WI38 (cell line): ENCODE results near the gene FAM184B.
"Not testable (repeated sequence)": the region's sequence is repeated elsewhere in the genome, so short reads cannot be mapped to it uniquely, and the experiment has no call there.

Source experiments
- H3K4me3 ChIP-seq: 2 replicates; pipeline ENCODE4 v1.5.1; 2011; ENCODE audit warnings: low read depth, mild to moderate bottlenecking, control low read depth, low read length
- TF ChIP-seq, protein P1 (sequence below): IDR thresholded peaks from 2 replicates; pipeline ENCODE4 v1.5.1; 2012; ENCODE audit warnings: low read depth, mild to moderate bottlenecking, control low read depth, low read length

FAM184B gene

DNA sequence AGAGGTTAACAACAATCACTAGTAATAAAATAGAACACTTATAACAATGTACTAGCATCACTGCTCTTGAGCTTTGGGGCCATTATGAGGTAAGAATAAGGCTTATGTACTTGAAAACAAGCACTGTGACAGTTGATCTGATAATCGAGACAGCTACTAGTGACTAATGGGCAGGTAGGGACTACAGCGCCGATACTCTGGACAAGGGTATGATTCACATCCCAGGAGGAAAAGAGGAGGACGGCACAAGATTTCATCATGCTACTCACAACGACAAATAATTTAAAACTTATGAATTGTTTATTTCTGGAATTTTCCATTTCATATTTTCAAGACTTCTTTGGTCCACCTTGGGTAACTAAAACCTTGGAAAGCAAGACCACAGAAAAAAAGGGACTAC, 62.3 kb downstream of the FAM184B start:
- no peak overlapping the region for H3K4me3 ChIP-seq
- TF ChIP-seq, protein P1, sequence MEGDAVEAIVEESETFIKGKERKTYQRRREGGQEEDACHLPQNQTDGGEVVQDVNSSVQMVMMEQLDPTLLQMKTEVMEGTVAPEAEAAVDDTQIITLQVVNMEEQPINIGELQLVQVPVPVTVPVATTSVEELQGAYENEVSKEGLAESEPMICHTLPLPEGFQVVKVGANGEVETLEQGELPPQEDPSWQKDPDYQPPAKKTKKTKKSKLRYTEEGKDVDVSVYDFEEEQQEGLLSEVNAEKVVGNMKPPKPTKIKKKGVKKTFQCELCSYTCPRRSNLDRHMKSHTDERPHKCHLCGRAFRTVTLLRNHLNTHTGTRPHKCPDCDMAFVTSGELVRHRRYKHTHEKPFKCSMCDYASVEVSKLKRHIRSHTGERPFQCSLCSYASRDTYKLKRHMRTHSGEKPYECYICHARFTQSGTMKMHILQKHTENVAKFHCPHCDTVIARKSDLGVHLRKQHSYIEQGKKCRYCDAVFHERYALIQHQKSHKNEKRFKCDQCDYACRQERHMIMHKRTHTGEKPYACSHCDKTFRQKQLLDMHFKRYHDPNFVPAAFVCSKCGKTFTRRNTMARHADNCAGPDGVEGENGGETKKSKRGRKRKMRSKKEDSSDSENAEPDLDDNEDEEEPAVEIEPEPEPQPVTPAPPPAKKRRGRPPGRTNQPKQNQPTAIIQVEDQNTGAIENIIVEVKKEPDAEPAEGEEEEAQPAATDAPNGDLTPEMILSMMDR = no peak

DNA sequence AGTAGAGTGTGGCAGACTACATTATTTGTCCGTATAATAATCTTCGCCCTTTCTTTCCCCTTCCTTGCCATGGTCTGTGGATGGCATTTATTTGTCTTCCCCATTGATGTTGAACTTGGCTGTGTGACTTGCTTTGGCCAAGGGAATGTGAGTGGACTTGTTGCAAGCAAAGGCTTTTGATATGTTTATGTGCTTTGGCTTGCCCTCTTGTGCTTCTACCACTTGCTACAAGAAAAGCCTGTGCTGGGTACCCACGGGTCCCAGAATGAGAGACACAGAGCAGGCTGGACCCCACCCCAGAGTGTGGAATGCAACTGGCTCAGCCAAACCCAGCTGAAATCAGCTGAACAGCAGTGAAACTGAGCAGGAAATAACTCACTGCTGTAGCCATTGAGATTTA, 63.0 kb downstream of the FAM184B start:
- H3K4me3 ChIP-seq = no peak overlapping the region
- TF ChIP-seq, protein P1 = no peak

DNA sequence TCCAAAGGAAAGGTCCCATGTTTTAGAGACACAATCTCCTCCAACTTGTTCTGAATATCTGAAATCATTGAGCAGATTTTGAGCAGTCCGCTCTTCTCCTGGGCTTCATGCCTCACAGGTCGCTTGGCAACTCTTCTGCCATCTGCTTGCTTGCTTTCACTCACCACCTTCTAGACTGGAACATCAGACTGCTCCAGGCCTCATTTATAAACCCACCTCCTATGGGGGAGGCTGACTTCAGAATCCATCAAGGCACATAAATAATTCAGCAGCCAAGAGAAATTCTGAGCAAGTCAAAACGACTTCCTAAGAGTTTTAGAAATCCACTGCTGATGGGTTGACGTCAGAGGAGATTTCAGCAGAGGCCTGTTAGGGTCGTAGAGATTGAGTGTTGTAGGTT, 64.1 kb downstream of the FAM184B start:
- TF ChIP-seq, protein P1 = no peak
- no peak overlapping the region for H3K4me3 ChIP-seq

DNA sequence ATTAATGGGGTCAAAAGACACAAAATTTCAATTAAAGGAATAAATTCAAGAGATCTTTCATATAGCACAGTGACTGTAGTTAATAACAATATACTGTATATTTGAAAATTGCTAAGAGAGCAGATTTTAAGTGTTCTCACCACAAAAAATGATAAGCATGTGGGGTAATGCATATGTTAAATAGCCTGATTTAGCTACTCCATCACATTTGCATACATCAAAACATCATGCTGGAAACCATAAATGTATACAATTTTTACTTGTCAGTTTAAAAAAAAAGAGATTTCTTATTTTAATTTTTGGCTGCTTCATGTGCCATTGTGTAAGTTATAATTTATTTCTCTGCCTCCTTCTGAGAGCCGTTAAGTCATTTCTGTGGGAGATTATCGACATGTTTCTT, 65.9 kb downstream of the FAM184B start:
- TF ChIP-seq, protein P1 = no peak
- H3K4me3 ChIP-seq = no peak overlapping the region

DNA sequence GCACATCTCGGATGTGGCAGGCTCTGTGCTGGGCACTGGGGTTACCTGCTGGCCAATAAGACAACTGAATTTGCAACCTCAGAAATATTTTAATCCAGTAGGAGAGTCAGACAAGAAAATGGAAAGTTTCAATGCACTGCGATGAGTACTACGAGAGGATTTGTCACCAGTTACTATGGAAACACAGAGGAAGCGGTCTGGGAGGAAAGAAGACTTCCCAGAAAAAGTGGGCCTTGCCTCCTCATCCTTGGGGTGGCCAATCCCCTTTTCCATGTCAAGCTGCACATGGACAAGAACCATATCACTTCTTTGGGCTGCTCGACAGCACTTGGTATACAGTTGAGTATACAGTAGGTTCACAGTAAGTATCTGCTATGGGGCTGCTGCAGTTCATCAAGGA, 67.6 kb downstream of the FAM184B start:
- TF ChIP-seq, protein P1 = no peak
- H3K4me3 ChIP-seq = no peak overlapping the region

DNA sequence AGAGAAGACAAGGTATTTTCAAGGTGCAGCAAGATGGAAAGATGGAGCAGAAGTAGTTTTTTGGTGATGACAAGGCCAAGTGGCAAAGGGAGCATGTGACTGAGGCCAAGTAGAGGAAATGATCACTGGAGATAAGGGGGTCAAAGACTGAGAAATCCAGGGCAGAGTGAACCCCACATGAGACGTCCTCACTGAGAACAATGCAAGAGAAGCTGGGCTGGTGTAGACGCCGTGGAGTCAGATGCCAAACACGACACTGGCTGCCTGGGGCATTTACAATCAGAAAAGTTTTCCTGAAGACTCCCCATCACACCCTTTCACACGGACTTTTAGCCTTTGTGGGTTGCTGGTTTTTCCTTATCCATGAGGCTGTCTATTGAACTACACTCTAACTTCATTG, 69.3 kb downstream of the FAM184B start:
- TF ChIP-seq, protein P1 = no peak
- H3K4me3 ChIP-seq = no peak overlapping the region

DNA sequence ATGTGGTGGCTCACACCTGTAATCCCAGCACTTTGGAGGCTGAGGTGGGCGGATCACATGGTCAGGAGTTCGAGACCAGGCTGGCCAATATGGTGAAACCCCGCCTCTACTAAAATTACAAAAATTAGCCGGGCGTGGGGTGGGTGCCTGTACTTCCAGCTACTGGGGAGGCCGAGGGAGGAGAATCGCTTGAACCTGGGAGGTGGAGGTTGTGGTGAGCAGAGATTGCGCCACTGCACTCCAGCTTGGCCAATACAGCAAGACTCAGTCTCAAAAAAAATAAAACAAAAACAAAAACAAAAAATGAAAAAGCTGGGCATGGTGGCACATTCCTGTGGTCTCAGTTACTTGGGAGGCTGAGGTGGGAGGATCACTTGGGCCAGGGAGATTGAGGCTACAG, 70.2 kb downstream of the FAM184B start:
- not testable (repeated sequence) for H3K4me3 ChIP-seq

DNA sequence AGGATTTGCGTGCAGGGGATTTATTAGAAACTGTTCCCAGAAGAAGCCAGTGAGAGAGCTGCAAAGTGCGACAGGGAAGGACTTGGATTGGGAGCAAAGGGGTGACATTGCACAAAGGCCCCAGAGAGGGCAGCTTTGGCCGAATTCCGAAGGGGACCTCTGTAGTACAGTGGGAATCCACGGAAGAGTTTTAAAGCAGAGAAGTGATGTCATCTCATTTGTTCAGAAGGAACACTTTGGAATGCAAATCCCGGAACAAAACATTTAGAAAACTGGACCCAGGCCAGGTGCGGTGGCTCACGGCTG, 71.7 kb downstream of the FAM184B start:
- TF ChIP-seq, protein P1 = no peak
- H3K4me3 ChIP-seq = no peak overlapping the region
